Adrenal gland (tissue), 12 donors: ENCODE measurements around the gene ACSF3. TPM values are rescaled to one million over a fixed set of nuclear protein-coding genes. Genes with fewer than 3 reads are reported as not detected.

Source experiments
- DNase-seq, 7 donors: peaks; one replicate each; pipeline ENCODE4 v3.0.0-alpha.2; 2019 to 2020
- H3K27ac ChIP-seq, 5 donors: fragments of 200-600 bp; sonication (generic) in 4 of 5; 1 replicate in 3 of 5; 2 replicates in 2 of 5; pipeline versions ENCODE4 v1.5.1 to v1.8.0; 2016 to 2020; ENCODE audit warnings: mild to moderate bottlenecking in 1 of 5
- H3K27me3 ChIP-seq: fragments of 200-600 bp; 2 replicates; pipeline ENCODE4 v1.8.0; 2021
- H3K36me3 ChIP-seq, 2 donors: fragments of 200-600 bp; replicated peaks in 1 of 2; 1 replicate in 1 of 2; 2 replicates in 1 of 2; pipeline versions ENCODE4 v1.5.1 to v1.8.0; 2018 to 2022
- H3K4me1 ChIP-seq, 2 donors: fragments of 200-600 bp; replicated peaks in 1 of 2; 1 replicate in 1 of 2; 2 replicates in 1 of 2; pipeline versions ENCODE4 v1.5.1 to v1.8.0; 2018 to 2021
- H3K4me3 ChIP-seq, 4 donors: fragments of 200-600 bp; sonication (generic) in 3 of 4; one replicate each; pipeline ENCODE4 v1.5.1; 2016 to 2018
- H3K9me3 ChIP-seq, 3 donors: fragments of 200-600 bp; sonication (generic) in 1 of 3; replicated peaks in 1 of 3; 1 replicate in 2 of 3; 2 replicates in 1 of 3; pipeline versions ENCODE4 v1.5.1 to v1.8.0; 2016 to 2021
- CTCF ChIP-seq, 6 experiments: fragments of 450-650 bp in 4 of 6; fragments of 200-600 bp in 2 of 6; sonication (generic) in 1 of 6; IDR thresholded peaks; 1 replicate in 5 of 6; 2 replicates in 1 of 6; pipeline versions ENCODE4 v1.5.1 to v1.8.0; 2016 to 2021; ENCODE audit warnings: antibody characterized with exemption in 6 of 6, mild to moderate bottlenecking in 2 of 6, moderate library complexity in 1 of 6
- POLR2A ChIP-seq, 2 donors: fragments of 450-650 bp; IDR thresholded peaks; one replicate each; pipeline ENCODE4 v1.6.1; 2017; ENCODE audit warnings: antibody characterized with exemption in 2 of 2, mild to moderate bottlenecking in 2 of 2, moderate library complexity in 1 of 2
- WGBS, 4 donors: extraction: QIAGEN DNeasy Blood & Tissue Kit in 2 of 4; methylation state at CpG; one replicate each; pipeline versions ENCODE4 v1.1.5 to v1.1.7; 2013 to 2017; 5-methylcytosine and 5-hydroxymethylcytosine counted together
- intact Hi-C, 2 donors: fragments of 100-400 bp; cut with DNase I; formaldehyde crosslinking; loops; one replicate each; pipeline versions ENCODE4 v1.14.1 to v1.15.0; 2022 to 2023
- polyA plus RNA-seq, 3 donors: library from polyadenylated mRNA; stranded (reverse); fragments of 200-250 nt in 2 of 3; fragments of 350-450 nt in 1 of 3; fragmentation: Illumina TruSeq in 1 of 3; extraction: RNeasy Lipid Tissue Mini Kit (QIAGEN cat#74804) in 1 of 3; gene quantifications; one replicate each; pipeline ENCODE4 v1.2.3, GENCODE V29; 2013 to 2014
- total RNA-seq, 9 donors: library from RNA; depleted of rRNA in 4 of 9; stranded (reverse); fragments of >200 nt in 4 of 9; fragments of 120-200 nt in 1 of 9; fragmentation: NEBNext Ultra II Directional in 1 of 9; extraction: Animal tissue kit (Norgen Biotek cat#: 25700) in 1 of 9; gene quantifications; one replicate each; pipeline versions ENCODE4 v1.1.0 to v1.2.4, GENCODE V29; 2013 to 2023
- donor health status: healthy with polysubstance abuse.
- donor health status: Bipolar disorder and iron deficiency.
- donor health status: DM: yes; HTN: yes; CAD: no.
- donor health status: DM: no; HTN: no; CAD: no.
- donor health status: DM: no; HTN: no; CAD: no.
- donor health status: DM: yes; HTN: yes; CAD: no.

Gene ACSF3
- total and polyA plus RNA-seq, 12 donors, result 32.4 to 90.3 (median 57.0) TPM

- Histone ChIP-seq H3K36me3 (no peaks in the 10 kb centered on the region), H3K4me3 (no peak overlapping the region), H3K27me3 (no peaks in the 10 kb centered on the region), H3K27ac (no peak overlapping the region), H3K4me1 (no peaks in the 10 kb centered on the region), H3K9me3 (no peaks in the 10 kb centered on the region)
- no peak for DNase-seq
- TF ChIP-seq POLR2A (IDR thresholded peaks at IDR 0.05) (no peak), CTCF (IDR thresholded peaks at IDR 0.05) (no peak)
- intact Hi-C loops, result no loop called here
- WGBS, 4 donors, result 75 to 82% (median 80%) methylated on average over 13 of the region's 13 CpGs
These were observed 12.1 kb upstream of the ACSF3 start for GRCh38 chr16:89081556-89081955.

- Histone ChIP-seq H3K4me1 (no peaks in the 10 kb centered on the region), H3K36me3 (no peaks in the 10 kb centered on the region), H3K4me3 (no peak overlapping the region), H3K27ac (no peak overlapping the region), H3K27me3 (peaks cover 17% of the 10 kb centered on the region), H3K9me3 (no peaks in the 10 kb centered on the region)
- TF ChIP-seq CTCF (IDR thresholded peaks at IDR 0.05) (no peak), POLR2A (IDR thresholded peaks at IDR 0.05) (no peak)
- WGBS, 4 donors, result 59 to 69% (median 66%) methylated on average over 11 to 12 of the region's 12 CpGs
- intact Hi-C loops, result no loop called here
- no peak for DNase-seq
These were observed 9.2 kb upstream of the ACSF3 start for GRCh38 chr16:89084411-89084810.

- WGBS, 4 donors, result 50 to 63% (median 53%) methylated on average over 16 to 28 of the region's 28 CpGs
- no peaks in the 10 kb centered on the region for H3K9me3 ChIP-seq
- DNase-seq, result peak in 4 of 7 donors; percentile 18 to 59 (median 28)
- H3K4me3 ChIP-seq, result no peak overlapping the region
- no peaks in the 10 kb centered on the region for H3K36me3 ChIP-seq
- H3K27ac ChIP-seq, result no peak overlapping the region
- peaks cover 20% of the 10 kb centered on the region for H3K27me3 ChIP-seq
- TF ChIP-seq CTCF (IDR thresholded peaks at IDR 0.05) (no peak), POLR2A (IDR thresholded peaks at IDR 0.05) (no peak)
- no peaks in the 10 kb centered on the region for H3K4me1 ChIP-seq
- intact Hi-C loops, result no loop called here
These were observed 8.6 kb upstream of the ACSF3 start for GRCh38 chr16:89084814-89085612.

GRCh38 chr16:89085755-89086154 lies 7.9 kb upstream of the ACSF3 start:
- 75 to 91% (median 79%) methylated on average over 9 of the region's 9 CpGs for WGBS, 4 donors
- Histone ChIP-seq H3K4me1 (no peaks in the 10 kb centered on the region), H3K36me3 (no peaks in the 10 kb centered on the region), H3K27ac (no peak overlapping the region), H3K27me3 (peaks cover 23% of the 10 kb centered on the region), H3K4me3 (no peak overlapping the region), H3K9me3 (no peaks in the 10 kb centered on the region)
- no peak for DNase-seq
- TF ChIP-seq POLR2A (IDR thresholded peaks at IDR 0.05) (no peak), CTCF (IDR thresholded peaks at IDR 0.05) (no peak)
- intact Hi-C loops, result no loop called here
